ENCODE results near the gene RABGAP1L. TPM values are rescaled to one million over a fixed set of nuclear protein-coding genes. Genes with fewer than 3 reads are reported as not detected.
"Not testable (repeated sequence)": the region's sequence is repeated elsewhere in the genome, so short reads cannot be mapped to it uniquely, and the experiment has no call there.

RABGAP1L gene
- polyA plus RNA-seq, 3 donors, result 35.2 to 75.3 (median 63.3) TPM

DNA sequence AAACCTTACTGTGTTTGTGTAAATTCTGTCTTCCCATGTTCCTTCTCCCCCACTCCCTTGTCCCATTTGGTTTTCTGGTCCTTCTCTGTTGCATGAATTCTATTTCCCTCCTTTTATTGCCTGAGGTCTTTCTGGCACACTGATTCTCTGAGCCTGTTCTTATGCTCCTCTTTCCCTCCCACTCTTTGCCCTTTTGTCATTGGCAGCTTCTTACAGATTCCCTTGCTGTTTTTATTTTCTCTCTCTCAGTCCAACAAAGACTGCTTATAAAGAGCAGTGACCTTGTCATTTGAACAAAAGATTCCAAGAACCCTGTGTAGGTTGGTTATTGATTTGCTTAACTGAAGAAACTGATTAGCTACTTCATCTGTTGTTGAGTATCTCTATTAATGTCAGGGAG is 338.2 kb downstream of the RABGAP1L start:
- H3K36me3 ChIP-seq (replicated peaks in 1 of 2; ENCODE audit: control insufficient read depth in 1 of 2, insufficient read depth in 2 of 2, low read length in 2 of 2), result no peaks in the 10 kb centered on the region
- Mint-ChIP-seq H3K4me1 (no peaks in the 10 kb centered on the region), H3K27me3 (ENCODE audit: low read depth in 3 of 3) (no peaks in the 10 kb centered on the region), H3K27ac (peak overlapping the region in 1 of 7 donors; percentile 37), H3K36me3 (no peaks in the 10 kb centered on the region), H3K9me3 (peaks cover 0 to 3% (median 0%) of the 10 kb centered on the region in 7 donors), H3K4me3 (no peak overlapping the region)
- no peaks in the 10 kb centered on the region for H3K4me1 ChIP-seq (ENCODE audit: control insufficient read depth in 1 of 2, insufficient read depth in 2 of 2, low read length in 2 of 2)
- no peak for DNase-seq
- H4K20me1 ChIP-seq (ENCODE audit: insufficient read depth, low read length), result no peaks in the 10 kb centered on the region
- no peak overlapping the region for H3K4me3 ChIP-seq (replicated peaks in 1 of 3; ENCODE audit: low read depth in 2 of 3, low read length in 3 of 3)
- H3K9ac ChIP-seq (ENCODE audit: insufficient read depth, low read length, poor library complexity, severe bottlenecking), result no peak overlapping the region
- H3K27me3 ChIP-seq (ENCODE audit: control insufficient read depth in 2 of 2, insufficient read depth in 2 of 2, low read length in 2 of 2), result no peaks in the 10 kb centered on the region
- no peak overlapping the region for H3K27ac ChIP-seq (ENCODE audit: low read depth in 1 of 2, low read length in 2 of 2)
- no peaks in the 10 kb centered on the region for H3K79me2 ChIP-seq (ENCODE audit: insufficient read depth, low read length)
- TF ChIP-seq CTCF (IDR thresholded peaks at IDR 0.05), result no peak
- no peak overlapping the region for H3K4me2 ChIP-seq (replicated peaks; ENCODE audit: extremely low read depth, low read length, poor library complexity, severe bottlenecking)
- no peak overlapping the region for H2AFZ ChIP-seq (ENCODE audit: insufficient read depth, low read depth, low read length, poor library complexity, severe bottlenecking)
- H3K9me3 ChIP-seq (replicated peaks in 1 of 2; ENCODE audit: control insufficient read depth in 1 of 2, insufficient read depth in 1 of 2, low read length in 2 of 2), result no peaks in the 10 kb centered on the region
- intact Hi-C loops (cut with micrococcal nuclease), result no loop called here

DNA sequence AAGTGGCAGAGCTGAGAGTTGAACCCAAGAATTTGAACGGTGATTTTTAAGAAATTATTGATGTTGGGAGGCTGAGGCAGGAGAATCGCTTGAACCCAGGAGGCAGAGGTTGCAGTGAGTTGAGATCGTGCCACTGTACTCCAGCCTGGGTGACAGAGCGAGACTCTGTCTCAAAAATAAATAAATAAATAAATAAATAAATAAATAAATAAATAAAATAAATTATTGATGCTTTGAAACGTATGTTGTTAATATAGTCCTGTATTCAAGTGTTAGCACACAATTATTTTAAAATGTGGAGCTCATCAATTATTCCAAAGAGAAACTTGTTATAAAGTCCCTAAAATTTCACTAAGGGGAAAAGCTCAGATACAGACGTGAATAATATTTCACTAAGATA is 357.4 kb downstream of the RABGAP1L start:
- WGBS (ENCODE audit: insufficient coverage), result no CpG with 5 or more reads among the region's 6 CpGs
- intact Hi-C loops (cut with micrococcal nuclease); H3K4me3 ChIP-seq (replicated peaks in 1 of 3; ENCODE audit: low read depth in 2 of 3, low read length in 3 of 3); H3K27me3 ChIP-seq (ENCODE audit: control insufficient read depth in 2 of 2, insufficient read depth in 2 of 2, low read length in 2 of 2); H3K27ac ChIP-seq (ENCODE audit: low read depth in 1 of 2, low read length in 2 of 2); H3K9me3 ChIP-seq (replicated peaks in 1 of 2; ENCODE audit: control insufficient read depth in 1 of 2, insufficient read depth in 1 of 2, low read length in 2 of 2); H3K4me1 Mint-ChIP-seq; H4K20me1 ChIP-seq (ENCODE audit: insufficient read depth, low read length); H3K36me3 Mint-ChIP-seq; H3K9me3 Mint-ChIP-seq; H3K4me3 Mint-ChIP-seq; H3K36me3 ChIP-seq (replicated peaks in 1 of 2; ENCODE audit: control insufficient read depth in 1 of 2, insufficient read depth in 2 of 2, low read length in 2 of 2); DNase-seq; H3K4me1 ChIP-seq (ENCODE audit: control insufficient read depth in 1 of 2, insufficient read depth in 2 of 2, low read length in 2 of 2); H3K27ac Mint-ChIP-seq; H3K79me2 ChIP-seq (ENCODE audit: insufficient read depth, low read length); H3K4me2 ChIP-seq (replicated peaks; ENCODE audit: extremely low read depth, low read length, poor library complexity, severe bottlenecking); H3K9ac ChIP-seq (ENCODE audit: insufficient read depth, low read length, poor library complexity, severe bottlenecking); H3K27me3 Mint-ChIP-seq (ENCODE audit: low read depth in 3 of 3); H2AFZ ChIP-seq (ENCODE audit: insufficient read depth, low read depth, low read length, poor library complexity, severe bottlenecking): not testable (repeated sequence)

Data from CD14-positive monocyte (primary cell).